Activated T-cell treated with anti-CD3 and anti-CD28 coated beads for 4 hours (primary cell): ENCODE data around the gene C1QA.

ENCODE experiments used
- DNase-seq: peaks from one replicate; pipeline ENCODE4 v3.0.0-alpha.2; 2020

C1QA gene

GRCh38 chr1:22612671-22613571 lies 23.5 kb upstream of the C1QA start:
- DNase-seq, result no peak

- no peak for DNase-seq
Observed at GRCh38 chr1:22613572-22613918, 22.9 kb upstream of the C1QA start.

- no peak for DNase-seq
Observed at GRCh38 chr1:22613951-22614350, 22.5 kb upstream of the C1QA start.

- DNase-seq, result no peak
Observed at GRCh38 chr1:22615886-22616285, 20.5 kb upstream of the C1QA start.

GRCh38 chr1:22616571-22616970 lies 19.9 kb upstream of the C1QA start:
- no peak for DNase-seq

- no peak for DNase-seq
Observed at GRCh38 chr1:22618056-22618455, 18.4 kb upstream of the C1QA start.

GRCh38 chr1:22619252-22619651 lies 17.2 kb upstream of the C1QA start:
- DNase-seq, result no peak

- no peak for DNase-seq
Observed at GRCh38 chr1:22619798-22620197, 16.6 kb upstream of the C1QA start.

GRCh38 chr1:22621761-22622160 lies 14.7 kb upstream of the C1QA start:
- DNase-seq, result no peak

GRCh38 chr1:22625262-22625925 lies 11.0 kb upstream of the C1QA start:
- no peak for DNase-seq

- DNase-seq, result no peak
Observed at GRCh38 chr1:22626237-22627157, 9.9 kb upstream of the C1QA start.

GRCh38 chr1:22627331-22627730 lies 9.1 kb upstream of the C1QA start:
- no peak for DNase-seq

GRCh38 chr1:22628698-22629444 lies 7.6 kb upstream of the C1QA start:
- DNase-seq, result no peak

- no peak for DNase-seq
Observed at GRCh38 chr1:22629886-22630285, 6.5 kb upstream of the C1QA start.

GRCh38 chr1:22633697-22634463 lies 2.5 kb upstream of the C1QA start:
- DNase-seq, result no peak

GRCh38 chr1:22635436-22635835 lies 992 bp upstream of the C1QA start:
- DNase-seq, result no peak

- no peak for DNase-seq
Observed at GRCh38 chr1:22636927-22637326, 499 bp downstream of the C1QA start.

- no peak for DNase-seq
Observed at GRCh38 chr1:22637907-22638445, 1.5 kb downstream of the C1QA start.

GRCh38 chr1:22638476-22639234 lies 2.2 kb downstream of the C1QA start:
- no peak for DNase-seq

GRCh38 chr1:22639286-22639685 lies 2.9 kb downstream of the C1QA start:
- DNase-seq, result no peak

- DNase-seq, result no peak
Observed at GRCh38 chr1:22641247-22641646, 4.8 kb downstream of the C1QA start.
